WTC11 (cell line): ENCODE measurements around the gene LTBR.

Experiments
- CBFB ChIP-seq: sonication (generic); formaldehyde crosslinking; IDR thresholded peaks from 2 replicates; pipeline ENCODE4 v1.8.1; 2022; ENCODE audit warnings: mild to moderate bottlenecking, low read depth, missing genetic modification reagents
- CREM ChIP-seq: sonication (generic); formaldehyde crosslinking; IDR thresholded peaks from 2 replicates; pipeline ENCODE4 v1.8.1; 2022; ENCODE audit warnings: mild to moderate bottlenecking, missing genetic modification reagents, moderate library complexity
- FOXJ3 ChIP-seq: sonication (generic); formaldehyde crosslinking; IDR thresholded peaks from 2 replicates; pipeline ENCODE4 v1.9.0; 2021; ENCODE audit warnings: missing genetic modification reagents, mild to moderate bottlenecking, borderline replicate concordance
- JUN ChIP-seq: sonication (generic); formaldehyde crosslinking; IDR thresholded peaks from 2 replicates; pipeline ENCODE4 v1.8.0; 2023; ENCODE audit warnings: mild to moderate bottlenecking, missing genetic modification reagents
- ZNF121 ChIP-seq: sonication (generic); formaldehyde crosslinking; IDR thresholded peaks from 2 replicates; pipeline ENCODE4 v1.8.0; 2023; ENCODE audit warnings: missing genetic modification reagents
- ZNF416 ChIP-seq: fragments of 250-450 bp; sonication (Bioruptor Pico); IDR thresholded peaks from 2 replicates; pipeline ENCODE4 v1.9.0; 2021; ENCODE audit warnings: mild to moderate bottlenecking, inconsistent platforms
- TF ChIP-seq, protein P1 (sequence below): fragments of 200-600 bp; IDR thresholded peaks from 2 replicates; pipeline ENCODE4 v1.8.0; 2022; ENCODE audit warnings: antibody characterized with exemption
- TF ChIP-seq, protein P2 (sequence below): sonication (generic); formaldehyde crosslinking; IDR thresholded peaks from 2 replicates; pipeline ENCODE4 v1.8.1; 2022; ENCODE audit warnings: low read depth, missing genetic modification reagents, borderline replicate concordance
- TF ChIP-seq, protein P3 (sequence below): sonication (generic); formaldehyde crosslinking; IDR thresholded peaks from 2 replicates; pipeline ENCODE4 v1.8.0; 2023; ENCODE audit warnings: mild to moderate bottlenecking, missing genetic modification reagents

DNA sequence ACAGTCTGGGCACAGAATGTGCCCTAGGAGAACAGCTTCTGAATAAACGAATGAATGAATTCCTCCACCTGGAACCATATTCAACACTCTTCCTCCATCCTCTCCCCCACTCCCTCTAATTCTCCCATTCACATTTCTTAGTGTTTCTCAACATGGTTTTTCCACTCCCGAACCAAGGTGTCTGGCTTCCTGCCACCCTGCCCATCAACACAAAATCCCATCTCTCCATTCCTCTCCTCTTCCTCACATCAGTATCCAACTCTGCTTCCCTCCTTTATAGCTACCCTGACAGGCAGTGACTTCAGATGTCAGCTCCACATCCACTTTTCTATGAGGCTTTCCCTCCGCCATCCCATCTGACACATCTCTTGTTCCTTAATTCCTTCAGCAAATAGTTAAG lies 45.0 kb upstream of the LTBR start:
- TF ChIP-seq CBFB (CRISPR knock-in tag) (no peak), FOXJ3 (CRISPR knock-in tag) (no peak), JUN (CRISPR knock-in tag) (no peak), ZNF121 (CRISPR knock-in tag) (no peak), CREM (CRISPR knock-in tag) (no peak), ZNF416 (CRISPR knock-in tag) (no peak)
- TF ChIP-seq, protein P1, sequence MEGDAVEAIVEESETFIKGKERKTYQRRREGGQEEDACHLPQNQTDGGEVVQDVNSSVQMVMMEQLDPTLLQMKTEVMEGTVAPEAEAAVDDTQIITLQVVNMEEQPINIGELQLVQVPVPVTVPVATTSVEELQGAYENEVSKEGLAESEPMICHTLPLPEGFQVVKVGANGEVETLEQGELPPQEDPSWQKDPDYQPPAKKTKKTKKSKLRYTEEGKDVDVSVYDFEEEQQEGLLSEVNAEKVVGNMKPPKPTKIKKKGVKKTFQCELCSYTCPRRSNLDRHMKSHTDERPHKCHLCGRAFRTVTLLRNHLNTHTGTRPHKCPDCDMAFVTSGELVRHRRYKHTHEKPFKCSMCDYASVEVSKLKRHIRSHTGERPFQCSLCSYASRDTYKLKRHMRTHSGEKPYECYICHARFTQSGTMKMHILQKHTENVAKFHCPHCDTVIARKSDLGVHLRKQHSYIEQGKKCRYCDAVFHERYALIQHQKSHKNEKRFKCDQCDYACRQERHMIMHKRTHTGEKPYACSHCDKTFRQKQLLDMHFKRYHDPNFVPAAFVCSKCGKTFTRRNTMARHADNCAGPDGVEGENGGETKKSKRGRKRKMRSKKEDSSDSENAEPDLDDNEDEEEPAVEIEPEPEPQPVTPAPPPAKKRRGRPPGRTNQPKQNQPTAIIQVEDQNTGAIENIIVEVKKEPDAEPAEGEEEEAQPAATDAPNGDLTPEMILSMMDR = no peak
- TF ChIP-seq, protein P2, sequence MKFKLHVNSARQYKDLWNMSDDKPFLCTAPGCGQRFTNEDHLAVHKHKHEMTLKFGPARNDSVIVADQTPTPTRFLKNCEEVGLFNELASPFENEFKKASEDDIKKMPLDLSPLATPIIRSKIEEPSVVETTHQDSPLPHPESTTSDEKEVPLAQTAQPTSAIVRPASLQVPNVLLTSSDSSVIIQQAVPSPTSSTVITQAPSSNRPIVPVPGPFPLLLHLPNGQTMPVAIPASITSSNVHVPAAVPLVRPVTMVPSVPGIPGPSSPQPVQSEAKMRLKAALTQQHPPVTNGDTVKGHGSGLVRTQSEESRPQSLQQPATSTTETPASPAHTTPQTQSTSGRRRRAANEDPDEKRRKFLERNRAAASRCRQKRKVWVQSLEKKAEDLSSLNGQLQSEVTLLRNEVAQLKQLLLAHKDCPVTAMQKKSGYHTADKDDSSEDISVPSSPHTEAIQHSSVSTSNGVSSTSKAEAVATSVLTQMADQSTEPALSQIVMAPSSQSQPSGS (CRISPR knock-in tag) = no peak
- TF ChIP-seq, protein P3, sequence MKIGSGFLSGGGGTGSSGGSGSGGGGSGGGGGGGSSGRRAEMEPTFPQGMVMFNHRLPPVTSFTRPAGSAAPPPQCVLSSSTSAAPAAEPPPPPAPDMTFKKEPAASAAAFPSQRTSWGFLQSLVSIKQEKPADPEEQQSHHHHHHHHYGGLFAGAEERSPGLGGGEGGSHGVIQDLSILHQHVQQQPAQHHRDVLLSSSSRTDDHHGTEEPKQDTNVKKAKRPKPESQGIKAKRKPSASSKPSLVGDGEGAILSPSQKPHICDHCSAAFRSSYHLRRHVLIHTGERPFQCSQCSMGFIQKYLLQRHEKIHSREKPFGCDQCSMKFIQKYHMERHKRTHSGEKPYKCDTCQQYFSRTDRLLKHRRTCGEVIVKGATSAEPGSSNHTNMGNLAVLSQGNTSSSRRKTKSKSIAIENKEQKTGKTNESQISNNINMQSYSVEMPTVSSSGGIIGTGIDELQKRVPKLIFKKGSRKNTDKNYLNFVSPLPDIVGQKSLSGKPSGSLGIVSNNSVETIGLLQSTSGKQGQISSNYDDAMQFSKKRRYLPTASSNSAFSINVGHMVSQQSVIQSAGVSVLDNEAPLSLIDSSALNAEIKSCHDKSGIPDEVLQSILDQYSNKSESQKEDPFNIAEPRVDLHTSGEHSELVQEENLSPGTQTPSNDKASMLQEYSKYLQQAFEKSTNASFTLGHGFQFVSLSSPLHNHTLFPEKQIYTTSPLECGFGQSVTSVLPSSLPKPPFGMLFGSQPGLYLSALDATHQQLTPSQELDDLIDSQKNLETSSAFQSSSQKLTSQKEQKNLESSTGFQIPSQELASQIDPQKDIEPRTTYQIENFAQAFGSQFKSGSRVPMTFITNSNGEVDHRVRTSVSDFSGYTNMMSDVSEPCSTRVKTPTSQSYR = no peak
